GM12878 (cell line): ENCODE results near the gene POLN. TPM values are rescaled to one million over a fixed set of nuclear protein-coding genes. Genes with fewer than 3 reads are reported as not detected.

Experiments used
- ATAC-seq: fragments of 200-7000 bp; cut with Tn5 transposase; 3 replicates; pipeline ENCODE4 v1.9.1; 2020; ENCODE audit warnings: mild to moderate bottlenecking, moderate library complexity
- BruUV-seq: library from RNA; stranded (reverse); fragments of 400-500 nt; replicated peaks from 2 replicates; lab custom pipeline; 2021; lab: Mats Ljungman, UMichigan
- CTCF ChIA-PET: fragments of 300-600 bp; sonication (Branson Sonifier 250); formaldehyde crosslinking; extraction: SDS; loops from one replicate; lab custom pipeline; 2021; ENCODE audit warnings: inconsistent platforms; lab: Yijun Ruan, JAX
- POLR2A ChIA-PET: fragments of 350-600 bp; formaldehyde crosslinking; extraction: SDS; loops from one replicate; lab custom pipeline; 2021; ENCODE audit warnings: inconsistent platforms; lab: Charles Lee
- RAD21 ChIA-PET: fragments of 300-600 bp; sonication (Branson Sonifier 250); formaldehyde crosslinking; loops from one replicate; lab custom pipeline; 2023; ENCODE audit warnings: antibody characterized with exemption; ENCODE audit not compliant: unreplicated experiment; lab: Charles Lee
- SMC1A ChIA-PET: fragments of 300-600 bp; sonication (Branson Sonifier 250); formaldehyde crosslinking; loops from one replicate; lab custom pipeline; 2023; ENCODE audit not compliant: unreplicated experiment, uncharacterized antibody; lab: Charles Lee
- DNase-seq: peaks from one replicate; pipeline ENCODE4 v3.0.0-alpha.2; 2011; ENCODE audit warnings: low read depth, low spot score
- FAIRE-seq: peaks from 3 replicates; lab custom pipeline; 2011; peaks lifted over from hg19 to GRCh38; lab: Jason Lieb, UNC
- H2AFZ ChIP-seq: 2 replicates; pipeline ENCODE4 v1.6.0; 2011; ENCODE audit warnings: low read depth, low read length, control low read depth; ENCODE audit not compliant: control insufficient read depth
- H3K27ac ChIP-seq: 2 replicates; pipeline ENCODE4 v1.5.1; 2011; ENCODE audit warnings: control low read depth; ENCODE audit not compliant: control insufficient read depth, insufficient read depth
- H3K27me3 ChIP-seq, 2 experiments: replicated peaks in 1 of 2; 2 replicates each; pipeline versions ENCODE4 v1.6.0 to v1.6.1; 2011; ENCODE audit warnings: low read length in 1 of 2; ENCODE audit not compliant: control insufficient read depth in 2 of 2, insufficient read depth in 2 of 2
- H3K36me3 ChIP-seq, 2 experiments: 2 replicates each; pipeline ENCODE4 v1.5.1; 2011; ENCODE audit warnings: low read length in 1 of 2; ENCODE audit not compliant: control insufficient read depth in 2 of 2, insufficient read depth in 2 of 2
- H3K4me1 ChIP-seq: 2 replicates; pipeline ENCODE4 v1.6.1; 2011; ENCODE audit warnings: mild to moderate bottlenecking, low read length, moderate library complexity, mixed read lengths; ENCODE audit not compliant: control insufficient read depth, insufficient read depth
- H3K4me2 ChIP-seq: 2 replicates; pipeline ENCODE4 v1.6.0; 2011; ENCODE audit warnings: control low read depth; ENCODE audit not compliant: control insufficient read depth, insufficient read depth
- H3K4me3 ChIP-seq: fragments of 200-600 bp; sonication (generic); 2 replicates; pipeline ENCODE4 v1.5.1; 2016
- H3K79me2 ChIP-seq: 2 replicates; pipeline ENCODE4 v1.6.0; 2011; ENCODE audit warnings: low read length; ENCODE audit not compliant: control insufficient read depth, insufficient read depth
- H3K9ac ChIP-seq: 2 replicates; pipeline ENCODE4 v1.8.0; 2011; ENCODE audit warnings: low read length, control low read depth, mixed read lengths; ENCODE audit not compliant: control insufficient read depth, insufficient read depth
- H3K9me3 ChIP-seq: replicated peaks from 3 replicates; pipeline ENCODE4 v1.5.1; 2011; ENCODE audit warnings: mild to moderate bottlenecking, low read length; ENCODE audit not compliant: control insufficient read depth, insufficient read depth
- H4K20me1 ChIP-seq: 2 replicates; pipeline ENCODE4 v1.6.0; 2011; ENCODE audit not compliant: control insufficient read depth, insufficient read depth
- BHLHE40 ChIP-seq, 2 experiments: fragments of 450-650 bp in 1 of 2; IDR thresholded peaks; 2 replicates each; pipeline ENCODE4 v1.6.1; 2011 to 2017; ENCODE audit warnings: low read depth in 2 of 2, borderline replicate concordance in 1 of 2, improper control_type of control experiment in 1 of 2, low read length in 1 of 2, mild to moderate bottlenecking in 1 of 2
- BRCA1 ChIP-seq: IDR thresholded peaks from 2 replicates; pipeline ENCODE4 v1.6.1; 2011; ENCODE audit warnings: low read depth, low read length, improper control_type of control experiment
- E2F8 ChIP-seq: fragments of 450-650 bp; IDR thresholded peaks from 2 replicates; pipeline ENCODE4 v1.6.1; 2018; ENCODE audit warnings: mild to moderate bottlenecking, low read depth, moderate library complexity; ENCODE audit not compliant: partially characterized antibody
- EED ChIP-seq: sonication (generic); IDR thresholded peaks from 2 replicates; pipeline ENCODE4 v1.6.1; 2016; ENCODE audit warnings: antibody characterized with exemption, low read depth
- HDGF ChIP-seq: fragments of 450-650 bp; IDR thresholded peaks from 2 replicates; pipeline ENCODE4 v1.6.1; 2016; ENCODE audit warnings: antibody characterized with exemption
- JUND ChIP-seq: IDR thresholded peaks from 2 replicates; pipeline ENCODE4 v1.6.1; 2012; ENCODE audit warnings: low read depth, mild to moderate bottlenecking, low read length, improper control_type of control experiment, moderate library complexity
- PAX5 ChIP-seq: IDR thresholded peaks from 2 replicates; pipeline ENCODE4 v1.6.1; 2011; ENCODE audit warnings: low read depth, low read length, borderline replicate concordance
- POLR2AphosphoS2 ChIP-seq: IDR thresholded peaks from 2 replicates; pipeline ENCODE4 v1.6.1; 2011; ENCODE audit warnings: low read depth, mild to moderate bottlenecking, low read length, improper control_type of control experiment, moderate library complexity
- POU2F2 ChIP-seq: IDR thresholded peaks from 3 replicates; pipeline ENCODE4 v1.6.1; 2011; ENCODE audit warnings: low read depth, mild to moderate bottlenecking, low read length, borderline replicate concordance
- SIN3A ChIP-seq: IDR thresholded peaks from 2 replicates; pipeline ENCODE4 v1.6.1; 2012; ENCODE audit warnings: low read depth, low read length, improper control_type of control experiment
- SMAD5 ChIP-seq: IDR thresholded peaks from 2 replicates; pipeline ENCODE4 v1.6.1; 2016; ENCODE audit warnings: antibody characterized with exemption, low read depth
- SPI1 ChIP-seq: IDR thresholded peaks from 2 replicates; pipeline ENCODE4 v1.6.1; 2011; ENCODE audit warnings: low read depth, mild to moderate bottlenecking, low read length, moderate library complexity, borderline replicate concordance; ENCODE audit not compliant: insufficient read depth
- TBL1XR1 ChIP-seq: IDR thresholded peaks from 2 replicates; pipeline ENCODE4 v1.6.1; 2012; ENCODE audit warnings: low read depth, low read length, improper control_type of control experiment
- WRNIP1 ChIP-seq: IDR thresholded peaks from 2 replicates; pipeline ENCODE4 v1.6.1; 2011; ENCODE audit warnings: low read depth, low read length, improper control_type of control experiment, borderline replicate concordance
- WGBS: methylation state at CpG from one replicate; pipeline ENCODE4 v1.1.6; 2016; ENCODE audit warnings: low lambda C conversion rate; ENCODE audit not compliant: insufficient replicate concordance, insufficient coverage; ENCODE audit errors: missing lambda C conversion rate; 5-methylcytosine and 5-hydroxymethylcytosine counted together
- in situ Hi-C: fragments of 300-500 bp; cut with MboI; formaldehyde crosslinking; loops from 9 replicates; pipeline ENCODE4 v1.14.3; 2018; ENCODE audit warnings: mixed read lengths
- intact Hi-C: fragments of 100-400 bp; cut with micrococcal nuclease; formaldehyde crosslinking; loops from one replicate; pipeline ENCODE4 v1.14.2; 2022; ENCODE audit not compliant: unreplicated experiment
- polyA plus RNA-seq, 11 experiments: library from polyadenylated mRNA; depleted of rRNA in 4 of 11; unstranded in 6 of 11; stranded (reverse) in 5 of 11; fragments of >200 nt; fragmentation: Nextera tagmentation in 4 of 11; fragmentation: Illumina TruSeq in 1 of 11; extraction: Ambion mirVana in 4 of 11; extraction: Trizol in 1 of 11; gene quantifications; 1 replicate in 1 of 11; 2 replicates in 10 of 11; pipeline versions ENCODE4 v1.2.1 to v1.2.3, GENCODE V29; 2011 to 2016; ENCODE audit warnings: inconsistent platforms in 2 of 11, missing spikeins in 2 of 11, low read depth in 1 of 11
- total RNA-seq, 4 experiments: library from RNA; depleted of rRNA in 3 of 4; stranded (reverse); fragments of >200 nt in 3 of 4; fragmentation: Illumina TruSeq in 1 of 4; extraction: Trizol in 1 of 4; gene quantifications; 2 replicates each; pipeline versions ENCODE4 v1.2.1 to v1.2.3, GENCODE V29; 2013 to 2021

Gene POLN
- total and polyA plus RNA-seq, 10 of the 15 experiments (the other 5 are each of a cell fraction or from before 2014, with no cell fraction given), result 0.09 to 2.0 (median 0.95) TPM; not detected in 1

GRCh38 chr4:2272828-2273120 is 30.9 kb upstream of the POLN start:
- intact Hi-C loops, result no loop called here
- Histone ChIP-seq H3K9me3 (no peaks in the 10 kb centered on the region), H3K27ac (no peak overlapping the region), H4K20me1 (no peaks in the 10 kb centered on the region), H3K4me1 (no peaks in the 10 kb centered on the region), H3K4me3 (no peak overlapping the region), H3K79me2 (no peaks in the 10 kb centered on the region), H3K9ac (no peak overlapping the region), H3K4me2 (no peak overlapping the region), H3K36me3 (no peaks in the 10 kb centered on the region), H3K27me3 (no peaks in the 10 kb centered on the region), H2AFZ (no peak overlapping the region)
- TF ChIP-seq POU2F2 (no peak), POLR2AphosphoS2 (no peak), SPI1 (no peak), SIN3A (no peak), BHLHE40 (IDR thresholded peaks at IDR 0.05; ENCODE audit: borderline replicate concordance in 1 of 2, low read depth in 2 of 2, low read length in 1 of 2) (no peak), WRNIP1 (no peak), JUND (no peak), PAX5 (no peak), E2F8 (no peak), EED (no peak), TBL1XR1 (no peak), SMAD5 (no peak), HDGF (no peak), BRCA1 (no peak)
- RAD21 ChIA-PET, result no interaction called here
- DNase-seq (no peak), FAIRE-seq (no peak), ATAC-seq (no peak)
- SMC1A ChIA-PET, result no interaction called here
- no TSS peak for BruUV-seq
- POLR2A ChIA-PET, result no interaction called here
- in situ Hi-C loops, result no loop called here
- CTCF ChIA-PET, result no interaction called here
- WGBS, result 29% methylated on average over 6 of the region's 6 CpGs
